Mesenchymal stem cell (in vitro differentiated cells and primary cell): Measurements from ENCODE around the gene HLA-DMA.
A peak's percentile ranks its signal among the peaks of the same experiment; 100 is the strongest.

Experiments
- DNase-seq: peaks from one replicate; pipeline ENCODE4 v3.0.0-alpha.2; 2013
- H2AFZ ChIP-seq: one replicate; pipeline ENCODE4 v1.6.1; 2013; ENCODE audit warnings: low read depth, mild to moderate bottlenecking, control low read depth, inconsistent platforms, low read length, moderate library complexity
- H2AK5ac ChIP-seq: 2 replicates; pipeline ENCODE4 v1.6.1; 2013; ENCODE audit warnings: low read length, moderate library complexity, mild to moderate bottlenecking, inconsistent platforms; ENCODE audit not compliant: severe bottlenecking
- H2BK120ac ChIP-seq: one replicate; pipeline ENCODE4 v1.6.1; 2013; ENCODE audit warnings: low read depth, mild to moderate bottlenecking, inconsistent platforms, low read length, moderate library complexity
- H2BK12ac ChIP-seq, 2 experiments: one replicate each; pipeline ENCODE4 v1.6.1; 2013; ENCODE audit warnings: inconsistent platforms in 2 of 2, low read length in 2 of 2, mild to moderate bottlenecking in 2 of 2, moderate library complexity in 2 of 2, control low read depth in 1 of 2
- H2BK15ac ChIP-seq: one replicate; pipeline ENCODE4 v1.6.1; 2013; ENCODE audit warnings: mild to moderate bottlenecking, low read depth, inconsistent platforms; ENCODE audit not compliant: poor library complexity, severe bottlenecking
- H2BK5ac ChIP-seq: 2 replicates; pipeline ENCODE4 v1.6.1; 2013; ENCODE audit warnings: low read depth, mild to moderate bottlenecking, low read length, control low read depth, inconsistent platforms; ENCODE audit not compliant: poor library complexity, severe bottlenecking
- H3K14ac ChIP-seq, 2 experiments: one replicate each; pipeline ENCODE4 v1.6.1; 2013; ENCODE audit warnings: inconsistent platforms in 2 of 2, low read length in 2 of 2, control low read depth in 1 of 2, mild to moderate bottlenecking in 1 of 2, moderate library complexity in 1 of 2
- H3K18ac ChIP-seq, 2 experiments: one replicate each; pipeline ENCODE4 v1.6.1; 2013; ENCODE audit warnings: inconsistent platforms in 2 of 2, low read length in 2 of 2, control low read depth in 1 of 2, low read depth in 1 of 2, mild to moderate bottlenecking in 1 of 2
- H3K23ac ChIP-seq, 2 experiments: one replicate each; pipeline ENCODE4 v1.6.1; 2013; ENCODE audit warnings: inconsistent platforms in 2 of 2, low read length in 2 of 2, mild to moderate bottlenecking in 2 of 2, moderate library complexity in 2 of 2, control low read depth in 1 of 2
- H3K27ac ChIP-seq: 2 replicates; pipeline ENCODE4 v1.5.1; 2013; ENCODE audit warnings: mild to moderate bottlenecking, moderate library complexity, low read length, control low read depth, inconsistent platforms; ENCODE audit not compliant: poor library complexity, severe bottlenecking
- H3K27me3 ChIP-seq, 2 experiments: 2 replicates each; pipeline versions ENCODE4 v1.6.1 to v1.7.0; 2013; ENCODE audit warnings: low read length in 2 of 2, mild to moderate bottlenecking in 2 of 2, moderate library complexity in 2 of 2, control low read depth in 1 of 2, inconsistent platforms in 1 of 2; ENCODE audit not compliant: control insufficient read depth in 1 of 2, insufficient read depth in 1 of 2
- H3K36me3 ChIP-seq, 2 experiments: 2 replicates each; pipeline versions ENCODE4 v1.6.1 to v1.7.0; 2013; ENCODE audit warnings: low read length in 2 of 2, control low read depth in 1 of 2, inconsistent platforms in 1 of 2, low read depth in 1 of 2, mild to moderate bottlenecking in 1 of 2; ENCODE audit not compliant: insufficient read depth in 2 of 2, control insufficient read depth in 1 of 2
- H3K4ac ChIP-seq, 2 experiments: one replicate each; pipeline ENCODE4 v1.6.1; 2013; ENCODE audit warnings: inconsistent platforms in 2 of 2, low read length in 2 of 2, mild to moderate bottlenecking in 2 of 2, moderate library complexity in 2 of 2, control low read depth in 1 of 2, low read depth in 1 of 2
- H3K4me1 ChIP-seq: 2 replicates; pipeline ENCODE4 v1.6.1; 2013; ENCODE audit warnings: low read depth, low read length, control low read depth; ENCODE audit not compliant: control insufficient read depth, insufficient read depth
- H3K4me2 ChIP-seq: 2 replicates; pipeline ENCODE4 v1.6.1; 2013; ENCODE audit warnings: low read length, mild to moderate bottlenecking, inconsistent platforms; ENCODE audit not compliant: poor library complexity, severe bottlenecking
- H3K4me3 ChIP-seq, 2 experiments: 2 replicates each; pipeline versions ENCODE4 v1.5.1 to v1.7.0; 2013; ENCODE audit warnings: low read length in 2 of 2, mild to moderate bottlenecking in 2 of 2, control low read depth in 1 of 2, low read depth in 1 of 2; ENCODE audit not compliant: insufficient read depth in 1 of 2
- H3K79me1 ChIP-seq: replicated peaks from 2 replicates; pipeline ENCODE4 v1.6.1; 2013; ENCODE audit warnings: mild to moderate bottlenecking, control low read depth, low read length, inconsistent platforms; ENCODE audit not compliant: poor library complexity, severe bottlenecking
- H3K9ac ChIP-seq: 2 replicates; pipeline ENCODE4 v1.7.0; 2013; ENCODE audit warnings: mild to moderate bottlenecking, low read length, moderate library complexity
- H3K9me3 ChIP-seq: 2 replicates; pipeline ENCODE4 v1.7.0; 2013; ENCODE audit warnings: mild to moderate bottlenecking, low read length; ENCODE audit not compliant: control insufficient read depth
- H4K8ac ChIP-seq: one replicate; pipeline ENCODE4 v1.6.1; 2013; ENCODE audit warnings: inconsistent platforms, mild to moderate bottlenecking, low read length, moderate library complexity
- H4K91ac ChIP-seq: one replicate; pipeline ENCODE4 v1.6.1; 2013; ENCODE audit warnings: mild to moderate bottlenecking, low read length, inconsistent platforms
- WGBS: methylation state at CpG from one replicate; pipeline ENCODE4 v1.1.7; 2013; ENCODE audit warnings: mixed read lengths; 5-methylcytosine and 5-hydroxymethylcytosine counted together

HLA-DMA gene

DNA sequence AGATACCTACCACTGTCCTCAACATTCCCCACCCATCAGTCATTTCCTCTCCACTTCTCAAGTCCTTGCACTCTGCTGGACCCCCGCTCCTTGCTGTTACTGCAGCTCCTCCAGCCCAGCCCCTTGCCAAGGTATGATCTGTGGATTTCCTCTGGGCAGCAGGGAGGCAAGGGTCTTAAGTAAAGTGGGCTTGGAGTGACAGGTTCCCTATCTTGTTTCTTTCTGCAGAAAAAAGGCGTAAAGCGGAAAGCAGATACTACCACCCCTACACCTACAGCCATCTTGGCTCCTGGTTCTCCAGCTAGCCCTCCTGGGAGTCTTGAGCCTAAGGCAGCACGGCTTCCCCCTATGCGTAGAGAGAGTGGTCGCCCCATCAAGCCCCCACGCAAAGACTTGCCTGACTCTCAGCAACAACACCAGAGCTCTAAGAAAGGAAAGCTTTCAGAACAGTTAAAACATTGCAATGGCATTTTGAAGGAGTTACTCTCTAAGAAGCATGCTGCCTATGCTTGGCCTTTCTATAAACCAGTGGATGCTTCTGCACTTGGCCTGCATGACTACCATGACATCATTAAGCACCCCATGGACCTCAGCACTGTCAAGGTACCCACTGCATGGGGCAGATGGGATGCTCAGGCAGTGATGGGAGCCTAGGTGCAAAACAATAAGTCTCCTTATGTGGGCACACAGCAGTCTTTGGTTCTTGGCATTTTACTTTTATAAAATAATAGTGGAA lies 23.6 kb upstream of the HLA-DMA start:
- H3K79me1 ChIP-seq: no peaks in the 10 kb centered on the region
- H3K4me2 ChIP-seq: peak overlapping the region; percentile 45
- H3K36me3 ChIP-seq: peaks cover 62 to 89% of the 10 kb centered on the region in 2 experiments
- no peak overlapping the region for H2BK12ac ChIP-seq
- no peaks in the 10 kb centered on the region for H3K9me3 ChIP-seq
- peaks cover 21% of the 10 kb centered on the region for H3K4me1 ChIP-seq
- no peak overlapping the region for H4K8ac ChIP-seq
- peak overlapping the region; percentile 96 for H3K9ac ChIP-seq
- no peak overlapping the region for H4K91ac ChIP-seq
- no peak overlapping the region for H3K18ac ChIP-seq
- no peak overlapping the region for H2BK5ac ChIP-seq
- peak overlapping the region in 1 of 2 experiments; percentile 93 for H3K4me3 ChIP-seq
- no peak overlapping the region for H2BK120ac ChIP-seq
- no peak overlapping the region for H3K4ac ChIP-seq
- no peak for DNase-seq
- H3K14ac ChIP-seq: peak overlapping the region in 1 of 2 experiments; percentile 53
- H3K23ac ChIP-seq: peak overlapping the region in 1 of 2 experiments; percentile 49
- H3K27me3 ChIP-seq: no peaks in the 10 kb centered on the region
- H2AK5ac ChIP-seq: no peak overlapping the region
- no peak overlapping the region for H2BK15ac ChIP-seq
- no peak overlapping the region for H3K27ac ChIP-seq
- WGBS: 94% methylated on average over 7 of the region's 7 CpGs
- no peak overlapping the region for H2AFZ ChIP-seq

DNA sequence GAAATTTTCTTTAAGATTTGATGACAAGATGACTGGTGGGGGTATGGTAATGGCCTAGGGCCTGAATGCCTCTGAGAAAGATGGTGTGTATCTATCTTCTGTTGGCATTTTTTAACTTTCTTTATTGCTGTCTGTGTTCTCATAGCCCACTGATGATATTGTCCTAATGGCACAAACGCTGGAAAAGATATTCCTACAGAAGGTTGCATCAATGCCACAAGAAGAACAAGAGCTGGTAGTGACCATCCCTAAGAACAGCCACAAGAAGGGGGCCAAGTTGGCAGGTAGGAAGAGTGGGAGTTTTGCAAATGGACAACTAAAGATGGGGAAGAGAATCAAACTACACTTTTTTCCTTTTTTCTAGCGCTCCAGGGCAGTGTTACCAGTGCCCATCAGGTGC lies 23.0 kb upstream of the HLA-DMA start:
- no peak overlapping the region for H4K8ac ChIP-seq

DNA sequence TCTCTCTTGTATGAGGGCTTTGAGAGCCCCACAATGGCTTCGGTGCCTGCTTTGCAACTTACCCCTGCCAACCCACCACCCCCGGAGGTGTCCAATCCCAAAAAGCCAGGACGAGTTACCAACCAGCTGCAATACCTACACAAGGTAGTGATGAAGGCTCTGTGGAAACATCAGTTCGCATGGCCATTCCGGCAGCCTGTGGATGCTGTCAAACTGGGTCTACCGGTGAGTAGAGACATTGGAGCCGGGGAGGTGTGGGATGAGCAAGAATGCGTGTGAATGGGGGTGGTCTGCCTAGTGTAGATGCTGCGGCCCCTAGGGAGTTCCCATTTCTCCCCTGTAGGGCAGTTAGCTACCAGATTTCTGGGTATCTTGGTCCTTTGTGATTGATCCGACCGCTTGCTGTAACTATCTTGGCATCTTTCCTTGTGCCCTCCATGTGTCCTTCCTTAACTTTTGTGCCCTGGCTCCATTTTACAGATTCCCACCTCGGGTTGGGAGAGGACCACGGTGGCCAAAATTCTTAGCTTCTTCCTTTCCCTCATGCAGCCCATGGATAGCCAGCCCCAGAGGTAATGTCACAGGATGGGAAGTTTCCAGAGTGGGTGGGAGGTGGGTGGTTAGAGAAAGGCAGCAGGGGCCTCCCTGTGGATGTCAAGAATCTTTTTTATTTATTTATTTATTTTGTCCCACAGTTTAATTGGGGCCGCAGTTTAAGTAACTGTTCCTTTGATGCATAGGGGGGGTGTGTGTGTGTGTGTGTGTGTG lies 21.8 kb upstream of the HLA-DMA start:
- no peaks in the 10 kb centered on the region for H3K27me3 ChIP-seq
- no peak overlapping the region for H2BK120ac ChIP-seq
- H3K4me2 ChIP-seq: peak overlapping the region; percentile 88
- H3K9me3 ChIP-seq: no peaks in the 10 kb centered on the region
- H3K14ac ChIP-seq: peak overlapping the region in 1 of 2 experiments; percentile 69
- peak overlapping the region; percentile 96 for H3K9ac ChIP-seq
- H2BK15ac ChIP-seq: no peak overlapping the region
- no peak overlapping the region for H4K8ac ChIP-seq
- peak; percentile 12 for DNase-seq
- peaks cover 15% of the 10 kb centered on the region for H3K4me1 ChIP-seq
- H3K4me3 ChIP-seq: peak overlapping the region; percentile 65 to 93
- WGBS: 35% methylated on average over 13 of the region's 14 CpGs
- no peak overlapping the region for H3K23ac ChIP-seq
- no peak overlapping the region for H2AFZ ChIP-seq
- H3K36me3 ChIP-seq: peaks cover 49 to 72% of the 10 kb centered on the region in 2 experiments
- no peak overlapping the region for H2BK5ac ChIP-seq
- H2BK12ac ChIP-seq: no peak overlapping the region
- no peak overlapping the region for H4K91ac ChIP-seq
- no peaks in the 10 kb centered on the region for H3K79me1 ChIP-seq
- H3K4ac ChIP-seq: no peak overlapping the region
- no peak overlapping the region for H3K18ac ChIP-seq
- no peak overlapping the region for H3K27ac ChIP-seq
- H2AK5ac ChIP-seq: no peak overlapping the region

More for the DNA sequence above, 23.0 kb upstream of the HLA-DMA start:
- Histone ChIP-seq H3K27me3 (no peaks in the 10 kb centered on the region), H3K4me3 (peak overlapping the region in 1 of 2 experiments; percentile 93), H3K79me1 (no peaks in the 10 kb centered on the region), H4K91ac (no peak overlapping the region), H2BK15ac (no peak overlapping the region), H3K4me1 (peaks cover 20% of the 10 kb centered on the region), H3K23ac (peak overlapping the region in 1 of 2 experiments; percentile 49), H3K36me3 (peaks cover 60 to 83% of the 10 kb centered on the region in 2 experiments), H3K18ac (no peak overlapping the region), H3K14ac (no peak overlapping the region), H3K4ac (no peak overlapping the region), H3K27ac (no peak overlapping the region), H2BK12ac (no peak overlapping the region), H2AK5ac (no peak overlapping the region), H3K9ac (peak overlapping the region; percentile 96), H2AFZ (no peak overlapping the region), H3K4me2 (peak overlapping the region; percentile 36), H2BK120ac (no peak overlapping the region), H2BK5ac (no peak overlapping the region), H3K9me3 (no peaks in the 10 kb centered on the region)
- DNase-seq: no peak
- 100% methylated on average over 2 of the region's 2 CpGs for WGBS

GRCh38 chr6:32974016-32974333 lies 21.1 kb upstream of the HLA-DMA start:
- no peak overlapping the region for H3K18ac ChIP-seq
- 0% methylated on average over 1 of the region's 4 CpGs for WGBS
- H2BK120ac ChIP-seq: no peak overlapping the region
- peak; percentile 66 for DNase-seq
- H3K4ac ChIP-seq: no peak overlapping the region
- H3K79me1 ChIP-seq: no peaks in the 10 kb centered on the region
- peak overlapping the region in 1 of 2 experiments; percentile 93 for H3K4me3 ChIP-seq
- H3K14ac ChIP-seq: no peak overlapping the region
- H2BK12ac ChIP-seq: no peak overlapping the region
- H2AFZ ChIP-seq: no peak overlapping the region
- no peak overlapping the region for H2BK15ac ChIP-seq
- no peak overlapping the region for H4K8ac ChIP-seq
- H3K9ac ChIP-seq: peak overlapping the region; percentile 96
- no peak overlapping the region for H2AK5ac ChIP-seq
- H4K91ac ChIP-seq: no peak overlapping the region
- H3K9me3 ChIP-seq: no peaks in the 10 kb centered on the region
- no peaks in the 10 kb centered on the region for H3K27me3 ChIP-seq
- H3K4me1 ChIP-seq: peaks cover 15% of the 10 kb centered on the region
- H3K36me3 ChIP-seq: peaks cover 45 to 64% of the 10 kb centered on the region in 2 experiments
- H3K23ac ChIP-seq: no peak overlapping the region
- H3K4me2 ChIP-seq: peak overlapping the region; percentile 88
- no peak overlapping the region for H2BK5ac ChIP-seq
- no peak overlapping the region for H3K27ac ChIP-seq
